Measurements from ENCODE around the gene LDLRAD4.

The LDLRAD4 gene

GRCh38 chr18:13317801-13318200 lies 99.2 kb downstream of the LDLRAD4 start:
- Histone ChIP-seq H3K4me3 (replicated peaks; ENCODE audit: insufficient read depth, low read length) (no peak overlapping the region), H3K27me3 (ENCODE audit: insufficient read depth, poor library complexity, severe bottlenecking) (no peaks in the 10 kb centered on the region), H3K27ac (replicated peaks) (no peak overlapping the region)
- no peak for DNase-seq (ENCODE audit: low read depth in 1 of 2, low spot score in 1 of 2)
- TF ChIP-seq GABPA (IDR thresholded peaks at IDR 0.05; ENCODE audit: low read depth) (no peak), SPI1 (IDR thresholded peaks at IDR 0.05; ENCODE audit: borderline replicate concordance, low read depth) (no peak), REST (IDR thresholded peaks at IDR 0.05; ENCODE audit: insufficient replicate concordance, low read depth) (no peak), CTCF (IDR thresholded peaks at IDR 0.05; ENCODE audit: insufficient read depth, low read length) (no peak), POLR2AphosphoS5 (IDR thresholded peaks at IDR 0.05; ENCODE audit: low read depth) (no peak)

GRCh38 chr18:13318731-13319501 lies 100.4 kb downstream of the LDLRAD4 start:
- Histone ChIP-seq H3K27ac (replicated peaks) (no peak overlapping the region), H3K4me3 (replicated peaks; ENCODE audit: insufficient read depth, low read length) (no peak overlapping the region), H3K27me3 (ENCODE audit: insufficient read depth, poor library complexity, severe bottlenecking) (no peaks in the 10 kb centered on the region)
- TF ChIP-seq REST (IDR thresholded peaks at IDR 0.05; ENCODE audit: insufficient replicate concordance, low read depth) (no peak), GABPA (IDR thresholded peaks at IDR 0.05; ENCODE audit: low read depth) (no peak), CTCF (IDR thresholded peaks at IDR 0.05; ENCODE audit: insufficient read depth, low read length) (no peak), POLR2AphosphoS5 (IDR thresholded peaks at IDR 0.05; ENCODE audit: low read depth) (no peak), SPI1 (IDR thresholded peaks at IDR 0.05; ENCODE audit: borderline replicate concordance, low read depth) (no peak)
- DNase-seq (ENCODE audit: low read depth in 1 of 2, low spot score in 1 of 2): no peak

GRCh38 chr18:13319629-13320028 lies 101.1 kb downstream of the LDLRAD4 start:
- H3K27me3 ChIP-seq (ENCODE audit: insufficient read depth, poor library complexity, severe bottlenecking): no peaks in the 10 kb centered on the region
- no peak for DNase-seq (ENCODE audit: low read depth in 1 of 2, low spot score in 1 of 2)
- H3K27ac ChIP-seq (replicated peaks): no peak overlapping the region
- no peak overlapping the region for H3K4me3 ChIP-seq (replicated peaks; ENCODE audit: insufficient read depth, low read length)
- TF ChIP-seq POLR2AphosphoS5 (IDR thresholded peaks at IDR 0.05; ENCODE audit: low read depth): no peak
- TF ChIP-seq CTCF (IDR thresholded peaks at IDR 0.05; ENCODE audit: insufficient read depth, low read length): no peak
- TF ChIP-seq GABPA (IDR thresholded peaks at IDR 0.05; ENCODE audit: low read depth): no peak
- TF ChIP-seq REST (IDR thresholded peaks at IDR 0.05; ENCODE audit: insufficient replicate concordance, low read depth): no peak
- no peak for TF ChIP-seq SPI1 (IDR thresholded peaks at IDR 0.05; ENCODE audit: borderline replicate concordance, low read depth)

All from HL-60 (cell line).